Measurements from ENCODE around the gene NPY5R.

NPY5R gene

DNA sequence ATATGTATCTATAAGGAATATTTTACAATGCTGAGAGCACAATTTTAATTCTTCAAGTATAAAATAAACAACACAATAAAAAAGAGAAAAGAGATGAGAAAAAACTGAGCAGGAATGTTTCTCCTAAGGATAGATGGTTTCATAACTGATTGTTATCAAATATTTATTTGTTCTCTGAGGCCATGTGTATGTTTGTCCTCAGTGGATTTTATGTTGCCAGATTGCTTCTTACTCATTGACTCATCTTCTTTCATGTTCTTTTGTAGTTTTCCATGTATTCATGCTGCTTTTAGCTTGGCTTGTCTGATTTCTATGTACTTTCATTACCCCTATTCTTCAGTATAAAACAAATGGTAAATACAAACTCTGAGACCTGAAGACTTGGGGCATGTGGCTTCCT lies 41.2 kb downstream of the NPY5R start:
- DNase-seq (ENCODE audit: low read depth, low spot score) = no peak

DNA sequence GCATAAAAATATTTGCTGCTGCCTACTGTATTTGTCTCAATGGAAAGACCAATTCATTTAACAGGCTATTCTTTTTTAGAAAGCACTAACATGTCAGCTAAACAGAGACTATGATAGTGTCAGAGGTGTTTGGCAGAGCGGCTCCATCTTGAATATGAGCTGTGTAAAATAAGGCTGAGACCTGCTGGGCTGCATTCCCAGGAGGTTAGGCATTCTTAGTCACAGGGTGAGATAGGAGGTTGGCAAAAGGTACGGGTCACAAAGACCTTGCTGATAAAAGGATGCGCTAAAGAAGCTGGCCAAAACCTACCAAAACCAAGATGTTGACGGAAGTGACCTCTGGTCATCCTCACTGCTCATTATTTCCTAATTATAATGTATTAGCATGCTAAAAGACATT lies 41.8 kb downstream of the NPY5R start:
- DNase-seq (ENCODE audit: low read depth, low spot score) = no peak

DNA sequence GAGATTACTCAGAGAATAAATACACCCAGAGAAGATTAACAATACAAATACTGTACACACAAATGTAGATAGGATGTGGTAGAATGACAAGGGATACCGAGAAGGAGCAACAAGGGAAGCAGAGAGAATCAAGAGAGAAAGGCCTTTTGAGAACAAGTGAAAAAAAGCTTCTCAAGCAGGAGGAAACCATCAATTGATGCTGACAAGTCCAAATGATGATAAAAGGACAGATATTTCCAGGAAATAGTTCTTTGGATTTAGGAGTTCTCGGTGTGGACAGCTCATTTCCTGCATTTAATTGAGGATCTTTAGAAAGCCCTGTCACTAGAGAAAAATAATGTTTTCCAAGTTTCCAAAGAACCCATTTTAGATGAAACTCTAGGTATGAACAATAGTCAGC lies 48.1 kb downstream of the NPY5R start:
- DNase-seq (ENCODE audit: low read depth, low spot score) = no peak

DNA sequence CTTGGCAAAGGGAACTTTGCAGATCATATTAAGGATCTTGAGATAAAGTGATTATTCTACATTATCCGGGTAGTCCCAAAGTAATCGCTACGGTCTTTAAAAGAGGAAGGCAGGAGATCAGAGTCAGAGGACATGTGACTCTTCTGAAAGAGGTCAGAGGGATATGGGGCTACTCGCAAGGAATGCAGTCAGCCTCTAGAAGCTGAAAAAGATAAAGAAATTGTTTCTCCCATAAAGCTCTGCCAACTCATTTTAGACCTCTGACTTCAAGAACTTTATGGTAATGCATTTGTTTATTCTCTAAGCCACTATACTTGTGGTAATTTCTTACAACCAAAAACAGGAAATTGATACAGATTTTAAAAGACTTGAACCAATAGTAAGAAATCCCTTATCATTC lies 48.6 kb downstream of the NPY5R start:
- no peak for DNase-seq (ENCODE audit: low read depth, low spot score)

DNA sequence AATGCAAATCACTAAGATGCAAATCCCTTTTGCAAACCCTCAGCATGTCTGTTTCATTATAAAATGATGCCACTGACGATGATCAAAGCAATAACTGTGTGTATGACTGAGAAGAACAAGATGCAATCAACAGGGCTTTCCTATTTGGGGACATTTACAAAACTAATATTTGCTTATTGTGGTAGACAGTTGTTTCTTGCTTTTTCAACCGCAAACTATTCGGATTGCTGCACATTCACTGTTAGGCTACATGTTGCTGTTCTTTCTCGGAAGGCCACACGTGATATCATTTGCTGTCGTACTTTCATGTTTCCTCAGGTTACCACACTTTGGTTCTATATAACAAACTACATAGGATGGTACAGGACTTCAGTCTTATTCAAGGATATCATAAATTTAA lies 49.8 kb downstream of the NPY5R start:
- no peak for DNase-seq (ENCODE audit: low read depth, low spot score)

DNA sequence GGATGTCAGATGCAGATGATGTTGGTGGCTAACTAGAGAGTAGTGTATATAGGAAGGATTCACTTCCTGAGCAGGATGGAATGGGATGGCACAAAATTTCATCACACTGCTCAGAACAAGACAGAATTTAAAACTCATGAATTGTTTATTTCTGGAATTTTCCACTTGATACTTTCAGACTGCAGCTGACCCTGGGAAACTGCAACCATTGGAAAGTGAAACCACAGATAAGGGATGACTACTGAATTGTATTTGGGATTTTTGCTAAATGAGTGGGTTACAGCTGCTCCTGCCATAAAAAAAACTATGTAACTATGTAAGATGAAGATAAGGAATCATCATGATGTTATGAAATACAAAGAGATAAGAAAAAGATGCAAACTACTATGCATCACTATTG lies 51.4 kb downstream of the NPY5R start:
- no peak for DNase-seq (ENCODE audit: low read depth, low spot score)

DNA sequence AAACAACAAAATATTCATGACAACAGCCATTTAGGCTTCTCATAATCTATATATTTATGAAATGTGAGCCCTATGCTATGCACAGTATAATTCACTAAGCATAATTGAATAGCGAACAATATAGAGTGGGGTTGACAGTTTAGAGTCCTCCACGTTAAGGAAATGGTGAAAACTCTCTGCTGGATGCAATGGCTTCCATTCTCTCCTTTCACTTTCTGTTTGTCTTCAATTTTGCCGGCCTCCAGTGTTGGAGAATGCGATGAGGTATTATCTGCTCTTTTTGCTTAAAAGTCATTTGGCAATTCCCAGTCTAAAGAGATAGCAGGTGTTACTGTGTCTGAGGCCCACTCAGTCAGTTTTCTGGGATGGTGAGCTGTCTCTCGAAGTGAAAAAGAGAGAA lies 52.1 kb downstream of the NPY5R start:
- DNase-seq (ENCODE audit: low read depth, low spot score) = no peak

DNA sequence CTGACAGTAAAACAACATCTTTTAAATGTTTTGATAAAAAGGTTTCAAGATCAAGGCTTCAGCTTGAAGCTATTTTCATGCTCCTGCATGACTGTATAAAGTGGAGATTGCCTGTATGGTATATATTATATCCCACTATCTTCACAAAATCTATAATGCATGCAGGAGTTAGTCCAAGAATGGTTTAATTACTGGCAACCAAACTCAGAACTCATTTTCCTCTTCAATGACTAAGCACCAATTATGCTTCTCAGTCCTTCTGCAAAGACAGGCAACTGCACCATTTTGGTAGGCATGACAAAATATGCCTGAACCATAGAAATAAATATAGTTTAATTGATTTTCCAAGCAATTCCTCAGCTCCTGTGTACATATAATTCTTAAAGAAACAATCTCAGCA lies 54.5 kb downstream of the NPY5R start:
- DNase-seq (ENCODE audit: low read depth, low spot score) = no peak

DNA sequence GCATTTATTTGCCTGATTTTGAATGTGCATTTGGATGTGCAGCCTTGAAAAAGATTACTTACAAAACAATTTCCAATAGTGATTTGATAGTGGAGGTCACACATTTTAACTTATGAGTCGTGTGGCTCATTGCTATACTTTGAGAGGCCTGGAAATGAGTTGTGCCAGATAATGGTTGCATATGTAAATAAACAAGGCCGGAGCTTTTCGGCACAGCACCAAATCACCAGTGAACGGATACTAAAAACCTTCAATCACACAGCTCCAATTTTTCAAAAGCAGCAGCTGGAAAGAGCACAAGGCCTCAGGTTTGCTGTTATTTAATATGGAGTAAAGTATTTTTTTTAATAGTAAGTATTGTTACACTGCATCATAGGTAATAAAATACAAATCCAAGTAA lies 57.2 kb downstream of the NPY5R start:
- DNase-seq (ENCODE audit: low read depth, low spot score) = no peak
